HepG2 (cell line): Measurements from ENCODE around the gene GMEB2. TPM values are rescaled to one million over a fixed set of nuclear protein-coding genes. Genes with fewer than 3 reads are reported as not detected.
A peak's percentile ranks its signal among the peaks of the same experiment; 100 is the strongest.

Experiments used
- BCL6 ChIP-seq: IDR thresholded peaks from 2 replicates; pipeline ENCODE4 v1.6.1; 2016; ENCODE audit warnings: missing genetic modification reagents, missing compliant biosample characterization
- CHCHD3 ChIP-seq: sonication (generic); formaldehyde crosslinking; IDR thresholded peaks from 2 replicates; pipeline ENCODE4 v1.8.0; 2022; ENCODE audit warnings: mild to moderate bottlenecking, missing genetic modification reagents, moderate library complexity
- FOXK2 ChIP-seq: fragments of 450-650 bp; IDR thresholded peaks from 2 replicates; pipeline ENCODE4 v1.6.1; 2016
- KDM3A ChIP-seq: IDR thresholded peaks from 2 replicates; pipeline ENCODE4 v1.6.1; 2018; ENCODE audit warnings: low read depth, missing compliant biosample characterization
- MLXIP ChIP-seq: sonication (generic); formaldehyde crosslinking; IDR thresholded peaks from 2 replicates; pipeline ENCODE4 v1.9.0; 2021; ENCODE audit warnings: missing genetic modification reagents, borderline replicate concordance
- SIN3A ChIP-seq: IDR thresholded peaks from 2 replicates; pipeline ENCODE4 v1.6.1; 2011; ENCODE audit warnings: low read depth, mild to moderate bottlenecking, control low read depth, low read length, borderline replicate concordance
- SIX1 ChIP-seq: sonication (generic); formaldehyde crosslinking; IDR thresholded peaks from 2 replicates; pipeline ENCODE4 v1.4.0; 2020; ENCODE audit warnings: missing genetic modification reagents, borderline replicate concordance
- TFAP4 ChIP-seq: sonication (generic); IDR thresholded peaks from 2 replicates; pipeline ENCODE4 v1.6.1; 2016; ENCODE audit warnings: low read depth, borderline replicate concordance
- TGIF2 ChIP-seq: IDR thresholded peaks from 2 replicates; pipeline ENCODE4 v1.6.1; 2016; ENCODE audit warnings: control low read depth, missing compliant biosample characterization
- TP53 ChIP-seq: sonication (generic); formaldehyde crosslinking; conservative IDR thresholded peaks from 2 replicates; pipeline ENCODE4 v1.4.0; 2020; ENCODE audit warnings: missing genetic modification reagents
- ZEB1 ChIP-seq: IDR thresholded peaks from 2 replicates; pipeline ENCODE4 v1.6.1; 2012; ENCODE audit warnings: mild to moderate bottlenecking, low read depth, inconsistent platforms; ENCODE audit not compliant: insufficient replicate concordance
- ZMAT3 ChIP-seq: sonication (generic); formaldehyde crosslinking; conservative IDR thresholded peaks from 2 replicates; pipeline ENCODE4 v1.7.0; 2021; ENCODE audit warnings: missing genetic modification reagents
- ZNF143 ChIP-seq: sonication (generic); formaldehyde crosslinking; IDR thresholded peaks from 2 replicates; pipeline ENCODE4 v1.4.0; 2020; ENCODE audit warnings: missing genetic modification reagents
- ZNF382 ChIP-seq: sonication (generic); formaldehyde crosslinking; IDR thresholded peaks from 2 replicates; pipeline ENCODE4 v1.5.0; 2020; ENCODE audit warnings: missing genetic modification reagents, mild to moderate bottlenecking, borderline replicate concordance
- ZNF550 ChIP-seq: sonication (generic); formaldehyde crosslinking; IDR thresholded peaks from 2 replicates; pipeline ENCODE4 v1.4.0; 2020; ENCODE audit warnings: mild to moderate bottlenecking, missing genetic modification reagents, borderline replicate concordance
- ZNF572 ChIP-seq: sonication (generic); formaldehyde crosslinking; IDR thresholded peaks from 2 replicates; pipeline ENCODE4 v1.5.1; 2020; ENCODE audit warnings: mild to moderate bottlenecking, missing genetic modification reagents
- ZNF609 ChIP-seq: sonication (generic); formaldehyde crosslinking; IDR thresholded peaks from 2 replicates; pipeline ENCODE4 v1.4.0; 2020; ENCODE audit warnings: mild to moderate bottlenecking, missing genetic modification reagents, borderline replicate concordance
- ZNF709 ChIP-seq: sonication (generic); formaldehyde crosslinking; IDR thresholded peaks from 2 replicates; pipeline ENCODE4 v1.5.0; 2020; ENCODE audit warnings: mild to moderate bottlenecking, missing genetic modification reagents
- ZNF761 ChIP-seq: sonication (generic); formaldehyde crosslinking; conservative IDR thresholded peaks from 2 replicates; pipeline ENCODE4 v1.4.0; 2020; ENCODE audit warnings: mild to moderate bottlenecking, missing genetic modification reagents
- polyA plus RNA-seq, 8 experiments: library from polyadenylated mRNA; depleted of rRNA in 3 of 8; stranded (reverse) in 7 of 8; unstranded in 1 of 8; fragments of >200 nt; fragmentation: Illumina TruSeq in 4 of 8; extraction: Trizol in 4 of 8; gene quantifications; 2 replicates each; pipeline versions ENCODE4 v1.2.1 to v1.2.3, GENCODE V29; 2011 to 2016; ENCODE audit warnings: low read depth in 4 of 8, missing spikeins in 1 of 8, mixed read lengths in 1 of 8; ENCODE audit not compliant: insufficient read depth in 1 of 8
- total RNA-seq, 5 experiments: library from RNA; depleted of rRNA; stranded (reverse); fragments of >200 nt; fragmentation: Illumina TruSeq; extraction: Trizol; gene quantifications; 2 replicates each; pipeline ENCODE4 v1.2.3, GENCODE V29; 2016; ENCODE audit warnings: low read depth in 1 of 5
- TF ChIP-seq, protein P1 (sequence below): IDR thresholded peaks from 2 replicates; pipeline ENCODE4 v1.6.1; 2016; ENCODE audit warnings: control low read depth
- TF ChIP-seq, protein P2 (sequence below): sonication (generic); formaldehyde crosslinking; IDR thresholded peaks from 2 replicates; pipeline ENCODE4 v1.8.1; 2022; ENCODE audit warnings: mild to moderate bottlenecking, missing genetic modification reagents

Gene GMEB2
- total and polyA plus RNA-seq, 2 of the 13 experiments (the other 11 are each of a cell fraction or from before 2014, with no cell fraction given), result 10.6 to 12.4 TPM

- TF ChIP-seq ZMAT3 (no peak; the same call in 1 of the 2 replicates), SIN3A (0 out of 2 replicates have a peak, but pooled peaks have one; percentile 5), TFAP4 (no peak), ZNF550 (CRISPR knock-in tag) (0 out of 2 replicates have a peak, but pooled peaks have one; percentile 23), ZNF143 (CRISPR knock-in tag) (no peak), FOXK2 (no peak), KDM3A (CRISPR knock-in tag) (no peak), TGIF2 (CRISPR knock-in tag) (peak; percentile 66), MLXIP (no peak), ZNF709 (CRISPR knock-in tag) (no peak), BCL6 (CRISPR knock-in tag) (no peak), SIX1 (CRISPR knock-in tag) (no peak), ZNF609 (CRISPR knock-in tag) (0 out of 2 replicates have a peak, but pooled peaks have one; percentile 1), TP53 (CRISPR knock-in tag) (no peak), ZNF572 (no peak), ZEB1 (no peak), ZNF382 (no peak), ZNF761 (CRISPR knock-in tag) (no peak), CHCHD3 (CRISPR knock-in tag) (0 out of 2 replicates have a peak, but pooled peaks have one; percentile 12)
- TF ChIP-seq, protein P1, sequence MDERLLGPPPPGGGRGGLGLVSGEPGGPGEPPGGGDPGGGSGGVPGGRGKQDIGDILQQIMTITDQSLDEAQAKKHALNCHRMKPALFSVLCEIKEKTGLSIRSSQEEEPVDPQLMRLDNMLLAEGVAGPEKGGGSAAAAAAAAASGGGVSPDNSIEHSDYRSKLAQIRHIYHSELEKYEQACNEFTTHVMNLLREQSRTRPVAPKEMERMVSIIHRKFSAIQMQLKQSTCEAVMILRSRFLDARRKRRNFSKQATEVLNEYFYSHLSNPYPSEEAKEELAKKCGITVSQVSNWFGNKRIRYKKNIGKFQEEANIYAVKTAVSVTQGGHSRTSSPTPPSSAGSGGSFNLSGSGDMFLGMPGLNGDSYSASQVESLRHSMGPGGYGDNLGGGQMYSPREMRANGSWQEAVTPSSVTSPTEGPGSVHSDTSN (CRISPR knock-in tag), result no peak
- TF ChIP-seq, protein P2, sequence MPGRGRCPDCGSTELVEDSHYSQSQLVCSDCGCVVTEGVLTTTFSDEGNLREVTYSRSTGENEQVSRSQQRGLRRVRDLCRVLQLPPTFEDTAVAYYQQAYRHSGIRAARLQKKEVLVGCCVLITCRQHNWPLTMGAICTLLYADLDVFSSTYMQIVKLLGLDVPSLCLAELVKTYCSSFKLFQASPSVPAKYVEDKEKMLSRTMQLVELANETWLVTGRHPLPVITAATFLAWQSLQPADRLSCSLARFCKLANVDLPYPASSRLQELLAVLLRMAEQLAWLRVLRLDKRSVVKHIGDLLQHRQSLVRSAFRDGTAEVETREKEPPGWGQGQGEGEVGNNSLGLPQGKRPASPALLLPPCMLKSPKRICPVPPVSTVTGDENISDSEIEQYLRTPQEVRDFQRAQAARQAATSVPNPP (CRISPR knock-in tag), result no peak
Measured at GRCh38 chr20:63658749-63659187, 31.9 kb upstream of the GMEB2 start (continued).
